ENCODE results near the gene URM1. TPM values are rescaled to one million over a fixed set of nuclear protein-coding genes. Genes with fewer than 3 reads are reported as not detected.

Gene URM1
- total RNA-seq, 6 donors from 2014 or later: 11.1 to 57.9 (median 28.7) TPM

GRCh38 chr9:128385496-128386460 is 14.6 kb downstream of the URM1 start:
- Histone ChIP-seq H3K9me3 (no peaks in the 10 kb centered on the region), H3K27me3 (no peaks in the 10 kb centered on the region), H3K4me1 (peaks cover 0 to 4% (median 2%) of the 10 kb centered on the region in 4 donors), H3K4me3 (no peak overlapping the region), H3K27ac (no peak overlapping the region), H3K36me3 (peaks cover 3 to 84% (median 55%) of the 10 kb centered on the region in 4 donors)
- TF ChIP-seq EP300 (IDR thresholded peaks at IDR 0.05): no peak
- TF ChIP-seq POLR2AphosphoS5 (IDR thresholded peaks at IDR 0.05): no peak
- TF ChIP-seq CTCF (IDR thresholded peaks at IDR 0.05): no peak
- TF ChIP-seq POLR2A (IDR thresholded peaks at IDR 0.05): no peak
- no peak for ATAC-seq (ENCODE audit: low FRiP score in 2 of 2)
- no peak for DNase-seq
- 89 to 94% methylated on average over 5 to 18 of the region's 18 CpGs for WGBS, 2 donors

GRCh38 chr9:128388150-128388549 is 17.0 kb downstream of the URM1 start:
- no peak for ATAC-seq (ENCODE audit: low FRiP score in 2 of 2)
- H3K4me1 ChIP-seq: peaks cover 0 to 4% (median 0%) of the 10 kb centered on the region in 4 donors
- no peaks in the 10 kb centered on the region for H3K27me3 ChIP-seq
- DNase-seq: no peak
- TF ChIP-seq POLR2A (IDR thresholded peaks at IDR 0.05): no peak
- no peak for TF ChIP-seq EP300 (IDR thresholded peaks at IDR 0.05)
- TF ChIP-seq POLR2AphosphoS5 (IDR thresholded peaks at IDR 0.05): no peak
- TF ChIP-seq CTCF (IDR thresholded peaks at IDR 0.05): no peak
- WGBS, 2 donors: 92 to 97% methylated on average over 9 to 10 of the region's 10 CpGs
- no peaks in the 10 kb centered on the region for H3K9me3 ChIP-seq
- peaks cover 3 to 85% (median 63%) of the 10 kb centered on the region in 4 donors for H3K36me3 ChIP-seq
- H3K4me3 ChIP-seq: no peak overlapping the region
- H3K27ac ChIP-seq: no peak overlapping the region

GRCh38 chr9:128389395-128390149 is 18.4 kb downstream of the URM1 start:
- WGBS, 2 donors: 75 to 80% methylated on average over 9 to 13 of the region's 13 CpGs
- Histone ChIP-seq H3K27me3 (no peaks in the 10 kb centered on the region), H3K4me1 (peaks cover 0 to 4% (median 0%) of the 10 kb centered on the region in 4 donors), H3K9me3 (no peaks in the 10 kb centered on the region), H3K4me3 (no peak overlapping the region), H3K27ac (no peak overlapping the region), H3K36me3 (peaks cover 3 to 79% (median 66%) of the 10 kb centered on the region in 4 donors)
- TF ChIP-seq POLR2AphosphoS5 (IDR thresholded peaks at IDR 0.05): no peak
- no peak for TF ChIP-seq POLR2A (IDR thresholded peaks at IDR 0.05)
- TF ChIP-seq CTCF (IDR thresholded peaks at IDR 0.05): no peak
- no peak for TF ChIP-seq EP300 (IDR thresholded peaks at IDR 0.05)
- ATAC-seq (ENCODE audit: low FRiP score in 2 of 2): peak in 1 of 2 donors; percentile 20
- peak in 1 of 2 donors; percentile 85 for DNase-seq

- 72 to 84% methylated on average over 7 to 11 of the region's 11 CpGs for WGBS, 2 donors
- TF ChIP-seq EP300 (IDR thresholded peaks at IDR 0.05) (no peak), POLR2A (IDR thresholded peaks at IDR 0.05) (no peak), POLR2AphosphoS5 (IDR thresholded peaks at IDR 0.05) (no peak)
- Histone ChIP-seq H3K4me3 (no peak overlapping the region), H3K36me3 (peaks cover 3 to 74% (median 61%) of the 10 kb centered on the region in 4 donors), H3K9me3 (no peaks in the 10 kb centered on the region), H3K4me1 (peaks cover 0 to 4% (median 0%) of the 10 kb centered on the region in 4 donors), H3K27ac (no peak overlapping the region), H3K27me3 (no peaks in the 10 kb centered on the region)
- ATAC-seq (ENCODE audit: low FRiP score in 2 of 2): no peak
- no peak for DNase-seq
Measured at GRCh38 chr9:128390150-128390812, 19.1 kb downstream of the URM1 start.

All from upper lobe of left lung (tissue), 6 donors.